RWPE1 (cell line): ENCODE results near the gene EGF.
"Not testable (repeated sequence)": the region's sequence is repeated elsewhere in the genome, so short reads cannot be mapped to it uniquely, and the experiment has no call there.

Experiments
- CTCF ChIA-PET: fragments of 350-600 bp; sonication (Branson Sonifier 250); formaldehyde crosslinking; extraction: SDS; loops from one replicate; lab custom pipeline; 2021; lab: Yijun Ruan, JAX
- POLR2A ChIA-PET: fragments of 400-600 bp; formaldehyde crosslinking; extraction: SDS; loops from one replicate; lab custom pipeline; 2020; ENCODE audit warnings: antibody characterized with exemption; ENCODE audit not compliant: low non-redundant PET; lab: Yijun Ruan, JAX
- DNase-seq: peaks from one replicate; pipeline ENCODE4 v3.0.0; 2012; ENCODE audit warnings: low spot score
- H3K27ac ChIP-seq: fragments of 450-650 bp; 2 replicates; pipeline ENCODE4 v1.5.1; 2017
- TF ChIP-seq, protein P1 (sequence below): fragments of 450-650 bp; conservative IDR thresholded peaks from 2 replicates; pipeline ENCODE4 v1.5.1; 2017; ENCODE audit warnings: low read depth, mild to moderate bottlenecking

Gene EGF

GRCh38 chr4:109928327-109929045 is 15.8 kb downstream of the EGF start:
- no peak for DNase-seq
- CTCF ChIA-PET = no interaction called here
- TF ChIP-seq, protein P1, sequence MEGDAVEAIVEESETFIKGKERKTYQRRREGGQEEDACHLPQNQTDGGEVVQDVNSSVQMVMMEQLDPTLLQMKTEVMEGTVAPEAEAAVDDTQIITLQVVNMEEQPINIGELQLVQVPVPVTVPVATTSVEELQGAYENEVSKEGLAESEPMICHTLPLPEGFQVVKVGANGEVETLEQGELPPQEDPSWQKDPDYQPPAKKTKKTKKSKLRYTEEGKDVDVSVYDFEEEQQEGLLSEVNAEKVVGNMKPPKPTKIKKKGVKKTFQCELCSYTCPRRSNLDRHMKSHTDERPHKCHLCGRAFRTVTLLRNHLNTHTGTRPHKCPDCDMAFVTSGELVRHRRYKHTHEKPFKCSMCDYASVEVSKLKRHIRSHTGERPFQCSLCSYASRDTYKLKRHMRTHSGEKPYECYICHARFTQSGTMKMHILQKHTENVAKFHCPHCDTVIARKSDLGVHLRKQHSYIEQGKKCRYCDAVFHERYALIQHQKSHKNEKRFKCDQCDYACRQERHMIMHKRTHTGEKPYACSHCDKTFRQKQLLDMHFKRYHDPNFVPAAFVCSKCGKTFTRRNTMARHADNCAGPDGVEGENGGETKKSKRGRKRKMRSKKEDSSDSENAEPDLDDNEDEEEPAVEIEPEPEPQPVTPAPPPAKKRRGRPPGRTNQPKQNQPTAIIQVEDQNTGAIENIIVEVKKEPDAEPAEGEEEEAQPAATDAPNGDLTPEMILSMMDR = no peak
- POLR2A ChIA-PET = no interaction called here
- no peak overlapping the region for H3K27ac ChIP-seq

- DNase-seq = no peak
- CTCF ChIA-PET = interaction anchor here (0.5 to 0.6 kb wide), 2 partner anchors 15 to 344 kb away, joined by 3 read pairs; no protein-coding TSS in a partner anchor
- TF ChIP-seq, protein P1 = no peak
- no peak overlapping the region for H3K27ac ChIP-seq
- POLR2A ChIA-PET = no interaction called here
Observed at GRCh38 chr4:109930464-109930863, 17.8 kb downstream of the EGF start.

GRCh38 chr4:109930872-109931271 is 18.2 kb downstream of the EGF start:
- no peak overlapping the region for H3K27ac ChIP-seq
- ChIA-PET CTCF (interaction anchor here (0.5 kb wide), 1 partner anchor 345 kb away, joined by 3 read pairs; no protein-coding TSS in a partner anchor), POLR2A (no interaction called here)
- TF ChIP-seq, protein P1 = no peak
- DNase-seq = no peak

DNA sequence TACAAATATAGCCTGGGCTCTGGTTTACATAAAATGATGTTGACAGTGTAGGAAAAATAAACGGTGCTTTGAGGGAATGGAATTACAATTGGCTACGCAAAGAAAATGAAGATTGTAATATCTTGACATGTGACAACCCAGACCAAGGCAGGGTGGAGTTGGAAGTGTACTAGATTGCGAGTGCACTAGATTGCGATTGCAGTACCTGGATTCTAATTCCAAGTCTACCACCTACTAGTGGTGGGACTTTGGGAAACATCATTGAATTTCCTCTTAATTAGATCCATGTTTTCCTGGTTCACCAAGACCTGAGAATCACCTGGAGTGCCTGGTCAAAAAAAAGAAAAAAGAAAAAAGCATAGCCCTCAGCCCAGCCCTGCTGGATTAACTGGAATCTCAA is 18.6 kb downstream of the EGF start:
- ChIA-PET CTCF (no interaction called here), POLR2A (no interaction called here)
- DNase-seq = no peak
- TF ChIP-seq, protein P1 = no peak
- H3K27ac ChIP-seq = no peak overlapping the region

GRCh38 chr4:109937352-109937751 is 24.7 kb downstream of the EGF start:
- POLR2A ChIA-PET, H3K27ac ChIP-seq, CTCF ChIA-PET, DNase-seq: not testable (repeated sequence)

- TF ChIP-seq, protein P1 = no peak
- DNase-seq = no peak
- no peak overlapping the region for H3K27ac ChIP-seq
- ChIA-PET CTCF (no interaction called here), POLR2A (no interaction called here)
Observed at GRCh38 chr4:109939190-109939589, 26.5 kb downstream of the EGF start.

GRCh38 chr4:109942292-109942926 is 29.7 kb downstream of the EGF start:
- no peak for DNase-seq
- no peak overlapping the region for H3K27ac ChIP-seq
- ChIA-PET CTCF (no interaction called here), POLR2A (no interaction called here)
- TF ChIP-seq, protein P1 = no peak
